ENCODE results near the gene LTC4S.

DNA sequence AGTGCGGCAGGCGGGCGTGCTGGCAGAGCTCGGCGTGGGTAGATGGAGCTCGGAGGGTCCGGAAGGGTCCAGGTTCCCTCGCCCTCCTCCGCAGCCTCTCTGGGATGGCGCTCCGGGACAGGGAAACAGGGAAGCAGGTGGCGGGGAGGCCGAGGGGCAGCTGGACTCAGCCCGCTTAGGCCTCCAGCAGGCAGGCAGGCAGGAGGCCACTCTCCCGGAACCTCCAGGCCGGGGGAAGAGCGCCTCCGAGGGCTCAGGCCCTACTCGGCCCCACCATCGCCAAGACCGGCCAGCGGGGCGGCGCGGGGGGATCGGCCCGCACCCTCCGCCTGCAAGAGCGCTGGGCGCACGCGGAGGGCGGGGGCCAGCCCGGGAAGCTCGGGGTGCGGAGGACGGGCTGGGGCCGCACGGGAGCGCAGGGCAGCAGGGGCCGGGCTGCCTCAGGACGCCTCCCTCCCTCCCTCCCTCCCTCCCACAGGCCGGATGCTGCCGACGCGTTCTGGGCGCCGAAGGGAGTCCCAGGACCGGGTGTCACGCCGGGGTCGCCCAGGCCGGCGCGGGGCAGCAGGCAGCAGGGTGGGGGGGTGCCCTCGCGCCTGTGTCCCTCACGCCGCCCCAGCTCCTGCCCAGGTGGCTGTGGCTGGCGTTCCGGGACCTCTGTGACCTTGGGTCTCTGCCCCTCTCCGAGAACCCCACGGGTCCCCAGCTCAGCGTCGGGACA lies 11.9 kb downstream of the LTC4S start:
- TF ChIP-seq CTCF (IDR thresholded peaks at IDR 0.05; ENCODE audit: low read length): no peak
- TF ChIP-seq EZH2phosphoT487 (IDR thresholded peaks at IDR 0.05; ENCODE audit: low read length): no peak
- no peak for TF ChIP-seq EZH2 (optimal IDR thresholded peaks at IDR 0.05; ENCODE audit: low read depth, low read length)

Data from MM.1S (cell line).